Endothelial cell (in vitro differentiated cells): Measurements from ENCODE around the gene COL6A5. TPM values are rescaled to one million over a fixed set of nuclear protein-coding genes. Genes with fewer than 3 reads are reported as not detected.

ENCODE experiments used
- DNase-seq: peaks from one replicate; pipeline ENCODE4 v3.0.0; 2021; ENCODE audit warnings: low spot score
- H3K27ac Mint-ChIP-seq: one replicate; pipeline ENCODE4 v1.8.0; 2021; ENCODE audit warnings: mixed read lengths, inconsistent platforms; ENCODE audit not compliant: unreplicated experiment
- H3K27me3 Mint-ChIP-seq: one replicate; pipeline ENCODE4 v1.8.0; 2021; ENCODE audit warnings: mild to moderate bottlenecking, moderate library complexity, mixed read lengths, inconsistent platforms; ENCODE audit not compliant: unreplicated experiment
- H3K36me3 Mint-ChIP-seq: one replicate; pipeline ENCODE4 v1.8.0; 2021; ENCODE audit warnings: mild to moderate bottlenecking, low read depth, mixed read lengths, inconsistent platforms; ENCODE audit not compliant: unreplicated experiment
- H3K4me1 Mint-ChIP-seq: one replicate; pipeline ENCODE4 v1.8.0; 2021; ENCODE audit warnings: mild to moderate bottlenecking, mixed read lengths, inconsistent platforms; ENCODE audit not compliant: unreplicated experiment
- H3K4me3 Mint-ChIP-seq: one replicate; pipeline ENCODE4 v1.8.0; 2021; ENCODE audit warnings: mild to moderate bottlenecking, mixed read lengths, inconsistent platforms; ENCODE audit not compliant: unreplicated experiment
- H3K9me3 Mint-ChIP-seq: one replicate; pipeline ENCODE4 v1.8.0; 2021; ENCODE audit warnings: mixed read lengths, inconsistent platforms; ENCODE audit not compliant: unreplicated experiment
- total RNA-seq: library from RNA; stranded (reverse); fragmentation: NEBNext Ultra II Directional; extraction: Animal tissue kit (Norgen Biotek cat#: 25700); gene quantifications from one replicate; pipeline ENCODE4 v1.2.1, GENCODE V29; 2021; ENCODE audit not compliant: unreplicated experiment
- TF ChIP-seq, protein P1 (sequence below): fragments of 200-600 bp; sonication (generic); IDR thresholded peaks from one replicate; pipeline ENCODE4 v1.5.0; 2021; ENCODE audit warnings: antibody characterized with exemption; ENCODE audit not compliant: unreplicated experiment

COL6A5 gene
- total RNA-seq, 1 donor from 2014 or later, result not detected

GRCh38 chr3:130488769-130489450 is 143.4 kb downstream of the COL6A5 start:
- no peaks in the 10 kb centered on the region for H3K4me1 Mint-ChIP-seq
- TF ChIP-seq, protein P1, sequence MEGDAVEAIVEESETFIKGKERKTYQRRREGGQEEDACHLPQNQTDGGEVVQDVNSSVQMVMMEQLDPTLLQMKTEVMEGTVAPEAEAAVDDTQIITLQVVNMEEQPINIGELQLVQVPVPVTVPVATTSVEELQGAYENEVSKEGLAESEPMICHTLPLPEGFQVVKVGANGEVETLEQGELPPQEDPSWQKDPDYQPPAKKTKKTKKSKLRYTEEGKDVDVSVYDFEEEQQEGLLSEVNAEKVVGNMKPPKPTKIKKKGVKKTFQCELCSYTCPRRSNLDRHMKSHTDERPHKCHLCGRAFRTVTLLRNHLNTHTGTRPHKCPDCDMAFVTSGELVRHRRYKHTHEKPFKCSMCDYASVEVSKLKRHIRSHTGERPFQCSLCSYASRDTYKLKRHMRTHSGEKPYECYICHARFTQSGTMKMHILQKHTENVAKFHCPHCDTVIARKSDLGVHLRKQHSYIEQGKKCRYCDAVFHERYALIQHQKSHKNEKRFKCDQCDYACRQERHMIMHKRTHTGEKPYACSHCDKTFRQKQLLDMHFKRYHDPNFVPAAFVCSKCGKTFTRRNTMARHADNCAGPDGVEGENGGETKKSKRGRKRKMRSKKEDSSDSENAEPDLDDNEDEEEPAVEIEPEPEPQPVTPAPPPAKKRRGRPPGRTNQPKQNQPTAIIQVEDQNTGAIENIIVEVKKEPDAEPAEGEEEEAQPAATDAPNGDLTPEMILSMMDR, result no peak
- H3K9me3 Mint-ChIP-seq, result no peaks in the 10 kb centered on the region
- no peak overlapping the region for H3K27ac Mint-ChIP-seq
- no peak overlapping the region for H3K4me3 Mint-ChIP-seq
- no peaks in the 10 kb centered on the region for H3K36me3 Mint-ChIP-seq
- H3K27me3 Mint-ChIP-seq, result no peaks in the 10 kb centered on the region
- DNase-seq, result no peak

GRCh38 chr3:130490241-130490640 is 144.8 kb downstream of the COL6A5 start:
- TF ChIP-seq, protein P1, result no peak
- no peak overlapping the region for H3K4me3 Mint-ChIP-seq
- H3K4me1 Mint-ChIP-seq, result no peaks in the 10 kb centered on the region
- no peak overlapping the region for H3K27ac Mint-ChIP-seq
- H3K36me3 Mint-ChIP-seq, result no peaks in the 10 kb centered on the region
- DNase-seq, result no peak
- H3K9me3 Mint-ChIP-seq, result no peaks in the 10 kb centered on the region
- no peaks in the 10 kb centered on the region for H3K27me3 Mint-ChIP-seq

- H3K9me3 Mint-ChIP-seq, result no peaks in the 10 kb centered on the region
- no peak for DNase-seq
- H3K4me3 Mint-ChIP-seq, result no peak overlapping the region
- TF ChIP-seq, protein P1, result no peak
- no peaks in the 10 kb centered on the region for H3K27me3 Mint-ChIP-seq
- no peaks in the 10 kb centered on the region for H3K36me3 Mint-ChIP-seq
- H3K4me1 Mint-ChIP-seq, result no peaks in the 10 kb centered on the region
- no peak overlapping the region for H3K27ac Mint-ChIP-seq
These were observed 146.0 kb downstream of the COL6A5 start for GRCh38 chr3:130491431-130491830.

GRCh38 chr3:130504701-130505100 is 159.2 kb downstream of the COL6A5 start:
- DNase-seq, result no peak
- Mint-ChIP-seq H3K4me3 (no peak overlapping the region), H3K36me3 (no peaks in the 10 kb centered on the region), H3K27ac (no peak overlapping the region), H3K4me1 (peaks cover 13% of the 10 kb centered on the region), H3K9me3 (no peaks in the 10 kb centered on the region), H3K27me3 (no peaks in the 10 kb centered on the region)
- TF ChIP-seq, protein P1, result no peak

- DNase-seq, result no peak
- Mint-ChIP-seq H3K4me1 (peaks cover 17% of the 10 kb centered on the region), H3K27me3 (no peaks in the 10 kb centered on the region), H3K9me3 (no peaks in the 10 kb centered on the region), H3K36me3 (no peaks in the 10 kb centered on the region), H3K27ac (no peak overlapping the region), H3K4me3 (no peak overlapping the region)
- TF ChIP-seq, protein P1, result no peak
These were observed 160.6 kb downstream of the COL6A5 start for GRCh38 chr3:130506031-130506430.
